H1 (cell line): ENCODE results near the gene PHETA1. TPM values are rescaled to one million over a fixed set of nuclear protein-coding genes. Genes with fewer than 3 reads are reported as not detected.

Source experiments
- CTCF ChIA-PET: fragments of 300-600 bp; sonication (Branson Sonifier 250); formaldehyde crosslinking; loops from one replicate; lab custom pipeline; 2021; ENCODE audit not compliant: partially characterized antibody; lab: Charles Lee
- POLR2A ChIA-PET: fragments of 300-600 bp; sonication (Branson Sonifier 250); formaldehyde crosslinking; loops from one replicate; lab custom pipeline; 2021; ENCODE audit warnings: inconsistent platforms; ENCODE audit not compliant: partially characterized antibody; lab: Charles Lee
- DNase-seq, 2 experiments: peaks; one replicate each; pipeline versions ENCODE4 v3.0.0 to v3.0.0-alpha.2; 2010 to 2022; ENCODE audit warnings: low spot score in 2 of 2, low read depth in 1 of 2, mixed read lengths in 1 of 2
- FAIRE-seq: peaks from 2 replicates; lab custom pipeline; 2011; peaks lifted over from hg19 to GRCh38; lab: Jason Lieb, UNC
- H2AFZ ChIP-seq: 2 replicates; pipeline ENCODE4 v1.8.1; 2012; ENCODE audit warnings: low read length, inconsistent platforms
- H2AK5ac ChIP-seq: 2 replicates; pipeline ENCODE4 v1.6.1; 2013; ENCODE audit warnings: low read depth, low read length
- H2BK120ac ChIP-seq: replicated peaks from 2 replicates; pipeline ENCODE3; 2013; ENCODE audit warnings: low read depth, low read length, inconsistent platforms
- H2BK12ac ChIP-seq: 2 replicates; pipeline ENCODE4 v1.6.1; 2013; ENCODE audit warnings: low read depth, low read length
- H2BK15ac ChIP-seq: 2 replicates; pipeline ENCODE4 v1.6.1; 2013; ENCODE audit warnings: low read length
- H2BK20ac ChIP-seq: 2 replicates; pipeline ENCODE4 v1.6.1; 2013; ENCODE audit warnings: low read length
- H2BK5ac ChIP-seq: 2 replicates; pipeline ENCODE4 v1.6.1; 2013; ENCODE audit warnings: low read depth, low read length
- H3K14ac ChIP-seq: 2 replicates; pipeline ENCODE4 v1.6.1; 2013; ENCODE audit warnings: inconsistent platforms; ENCODE audit not compliant: insufficient read length
- H3K18ac ChIP-seq: 2 replicates; pipeline ENCODE4 v1.6.1; 2013; ENCODE audit warnings: low read length; ENCODE audit errors: extremely low read depth
- H3K23ac ChIP-seq: 2 replicates; pipeline ENCODE4 v1.6.1; 2013; ENCODE audit warnings: inconsistent platforms; ENCODE audit not compliant: insufficient read length
- H3K23me2 ChIP-seq: 2 replicates; pipeline ENCODE4 v1.6.1; 2013; ENCODE audit warnings: low read depth, low read length
- H3K27ac ChIP-seq: 2 replicates; pipeline ENCODE4 v1.6.1; 2011; ENCODE audit warnings: low read depth, low read length, inconsistent platforms
- H3K27me3 ChIP-seq, 4 experiments: replicated peaks in 1 of 4; 1 replicate in 1 of 4; 2 replicates in 3 of 4; pipeline versions ENCODE4 v1.6.1 to v1.8.1; 2011 to 2013; ENCODE audit warnings: low read length in 3 of 4, mild to moderate bottlenecking in 3 of 4, inconsistent platforms in 2 of 4, mixed read lengths in 2 of 4, moderate library complexity in 1 of 4; ENCODE audit not compliant: control insufficient read depth in 3 of 4, insufficient read depth in 3 of 4; ENCODE audit errors: extremely low read depth in 1 of 4
- H3K36me3 ChIP-seq, 4 experiments: 2 replicates each; pipeline versions ENCODE4 v1.6.1 to v1.8.1; 2011 to 2013; ENCODE audit warnings: mild to moderate bottlenecking in 4 of 4, low read length in 3 of 4, moderate library complexity in 2 of 4, control low read depth in 1 of 4, inconsistent platforms in 1 of 4; ENCODE audit not compliant: insufficient read depth in 4 of 4, control insufficient read depth in 2 of 4
- H3K4ac ChIP-seq: replicated peaks from 2 replicates; pipeline ENCODE3; 2013; ENCODE audit warnings: low read length, low read depth, mixed read lengths, inconsistent platforms; ENCODE audit not compliant: insufficient read length
- H3K4me1 ChIP-seq, 4 experiments: replicated peaks in 1 of 4; 1 replicate in 1 of 4; 2 replicates in 3 of 4; pipeline versions ENCODE4 v1.6.1 to v1.8.1; 2011 to 2013; ENCODE audit warnings: low read length in 3 of 4, inconsistent platforms in 2 of 4, mixed read lengths in 1 of 4; ENCODE audit not compliant: insufficient read depth in 4 of 4, control insufficient read depth in 3 of 4
- H3K4me2 ChIP-seq, 2 experiments: 2 replicates each; pipeline versions ENCODE4 v1.6.1 to v1.8.1; 2011 to 2013; ENCODE audit warnings: low read depth in 2 of 2, low read length in 2 of 2, control low read depth in 1 of 2, inconsistent platforms in 1 of 2, mild to moderate bottlenecking in 1 of 2; ENCODE audit not compliant: insufficient read depth in 1 of 2
- H3K4me3 ChIP-seq, 4 experiments: fragments of 200-600, 300-600 bp in 1 of 4; sonication (generic), shearing (Covaris generic), sonication (Bioruptor Twin) in 1 of 4; 2 replicates each; pipeline versions ENCODE4 v1.5.1 to v1.8.1; 2011 to 2016; ENCODE audit warnings: low read length in 4 of 4, low read depth in 3 of 4, control low read depth in 2 of 4, inconsistent platforms in 2 of 4, mild to moderate bottlenecking in 2 of 4, mixed read lengths in 1 of 4, moderate library complexity in 1 of 4; ENCODE audit not compliant: insufficient read depth in 2 of 4; ENCODE audit errors: extremely low read depth in 1 of 4
- H3K56ac ChIP-seq: replicated peaks from 2 replicates; pipeline ENCODE3; 2013; ENCODE audit warnings: low read depth, mild to moderate bottlenecking, mixed read lengths, low read length, inconsistent platforms; ENCODE audit not compliant: insufficient read length
- H3K79me1 ChIP-seq: 2 replicates; pipeline ENCODE4 v1.6.1; 2013; ENCODE audit warnings: low read depth, low read length, control low read depth
- H3K79me2 ChIP-seq, 2 experiments: 2 replicates each; pipeline versions ENCODE4 v1.6.1 to v1.8.1; 2012 to 2013; ENCODE audit warnings: low read length in 2 of 2, mild to moderate bottlenecking in 2 of 2, inconsistent platforms in 1 of 2; ENCODE audit not compliant: insufficient read depth in 2 of 2, control insufficient read depth in 1 of 2
- H3K9ac ChIP-seq, 4 experiments: replicated peaks in 1 of 4; 1 replicate in 1 of 4; 2 replicates in 3 of 4; pipeline versions ENCODE4 v1.6.1 to v1.8.1; 2011 to 2013; ENCODE audit warnings: low read depth in 3 of 4, low read length in 3 of 4, control low read depth in 2 of 4, mild to moderate bottlenecking in 2 of 4, moderate library complexity in 2 of 4, inconsistent platforms in 1 of 4; ENCODE audit errors: extremely low read depth in 1 of 4
- H3K9me3 ChIP-seq, 2 experiments: 2 replicates each; pipeline versions ENCODE4 v1.6.1 to v1.8.1; 2012 to 2013; ENCODE audit warnings: mild to moderate bottlenecking in 2 of 2, moderate library complexity in 2 of 2, control low read depth in 1 of 2, inconsistent platforms in 1 of 2, low read depth in 1 of 2, low read length in 1 of 2, mixed read lengths in 1 of 2; ENCODE audit not compliant: insufficient read depth in 2 of 2
- H4K20me1 ChIP-seq, 2 experiments: replicated peaks in 1 of 2; 2 replicates each; pipeline versions ENCODE3 to v1.8.1; 2011 to 2013; ENCODE audit warnings: inconsistent platforms in 2 of 2, low read length in 2 of 2, mild to moderate bottlenecking in 1 of 2; ENCODE audit not compliant: insufficient read depth in 2 of 2, control insufficient read depth in 1 of 2
- H4K5ac ChIP-seq: 2 replicates; pipeline ENCODE4 v1.6.1; 2013; ENCODE audit warnings: low read length, low read depth, mixed read lengths, inconsistent platforms; ENCODE audit not compliant: insufficient read length
- H4K8ac ChIP-seq: 2 replicates; pipeline ENCODE4 v1.8.0; 2013; ENCODE audit warnings: mild to moderate bottlenecking, moderate library complexity, low read length, inconsistent platforms; ENCODE audit not compliant: insufficient read depth; ENCODE audit errors: extremely low read depth
- H4K91ac ChIP-seq: replicated peaks from 2 replicates; pipeline ENCODE3; 2013; ENCODE audit warnings: low read length, mixed read lengths, inconsistent platforms; ENCODE audit not compliant: insufficient read length
- ASH2L ChIP-seq: fragments of 200-600, 300-600 bp; sonication (generic); IDR thresholded peaks from one replicate; pipeline ENCODE4 v1.7.1; 2017; ENCODE audit warnings: low read length
- BACH1 ChIP-seq: IDR thresholded peaks from 2 replicates; pipeline ENCODE4 v1.6.1; 2012; ENCODE audit warnings: low read length, improper control_type of control experiment
- CHD1 ChIP-seq: IDR thresholded peaks from 2 replicates; pipeline ENCODE4 v1.6.1; 2012; ENCODE audit warnings: low read depth, low read length, improper control_type of control experiment
- GABPA ChIP-seq: IDR thresholded peaks from 2 replicates; pipeline ENCODE4 v1.6.1; 2011; ENCODE audit warnings: mild to moderate bottlenecking, low read length, moderate library complexity, borderline replicate concordance; ENCODE audit not compliant: insufficient read depth
- JUN ChIP-seq: IDR thresholded peaks from 2 replicates; pipeline ENCODE4 v1.6.1; 2011; ENCODE audit warnings: low read depth, mild to moderate bottlenecking, improper control_type of control experiment, low read length
- KDM4A ChIP-seq: IDR thresholded peaks from one replicate; pipeline ENCODE4 v1.7.1; 2012; ENCODE audit warnings: low read depth, mild to moderate bottlenecking, moderate library complexity, low read length, inconsistent platforms; ENCODE audit not compliant: severe bottlenecking
- MAFK ChIP-seq: IDR thresholded peaks from 2 replicates; pipeline ENCODE4 v1.6.1; 2012; ENCODE audit warnings: low read depth, mild to moderate bottlenecking, improper control_type of control experiment, low read length
- PHF8 ChIP-seq: fragments of 200-600 bp; sonication (generic); conservative IDR thresholded peaks from 2 replicates; pipeline ENCODE4 v1.7.1; 2012; ENCODE audit warnings: low read depth, mild to moderate bottlenecking, inconsistent platforms, low read length, moderate library complexity
- POLR2AphosphoS5 ChIP-seq: IDR thresholded peaks from 2 replicates; pipeline ENCODE4 v1.6.1; 2011; ENCODE audit warnings: low read depth, low read length
- POU5F1 ChIP-seq: IDR thresholded peaks from 2 replicates; pipeline ENCODE4 v1.6.1; 2011; ENCODE audit warnings: low read depth, mild to moderate bottlenecking, low read length, moderate library complexity
- SP2 ChIP-seq: IDR thresholded peaks from 2 replicates; pipeline ENCODE4 v1.6.1; 2012; ENCODE audit warnings: mild to moderate bottlenecking, low read length, inconsistent platforms
- SP4 ChIP-seq: IDR thresholded peaks from 2 replicates; pipeline ENCODE4 v1.6.1; 2012; ENCODE audit warnings: low read length, inconsistent platforms
- SRF ChIP-seq: IDR thresholded peaks from 2 replicates; pipeline ENCODE4 v1.6.1; 2011; ENCODE audit warnings: mild to moderate bottlenecking, low read depth, low read length, moderate library complexity
- TAF1 ChIP-seq: IDR thresholded peaks from 2 replicates; pipeline ENCODE4 v1.6.1; 2011; ENCODE audit warnings: mild to moderate bottlenecking, low read depth, low read length
- WGBS, 2 experiments: shearing (Covaris generic) in 1 of 2; methylation state at CpG; one replicate each; pipeline versions ENCODE4 v1.1.6 to v1.1.7; 2013 to 2015; ENCODE audit warnings: low lambda C conversion rate in 2 of 2, mixed read lengths in 2 of 2, inconsistent platforms in 1 of 2, low coverage in 1 of 2, missing lambda C conversion rate in 1 of 2; ENCODE audit not compliant: insufficient replicate concordance in 2 of 2, insufficient coverage in 1 of 2, insufficient read length in 1 of 2; ENCODE audit errors: extremely low coverage in 1 of 2, missing lambda C conversion rate in 1 of 2; 5-methylcytosine and 5-hydroxymethylcytosine counted together
- polyA plus RNA-seq, 7 experiments: library from polyadenylated mRNA; depleted of rRNA in 3 of 7; stranded (reverse) in 5 of 7; unstranded in 2 of 7; fragments of >200 nt in 5 of 7; fragments of 200-250 nt in 2 of 7; gene quantifications; 1 replicate in 5 of 7; 2 replicates in 1 of 7; 4 replicates in 1 of 7; pipeline versions ENCODE4 v1.2.1 to v1.2.3, GENCODE V29; 2011 to 2013; ENCODE audit warnings: missing spikeins in 2 of 7, mixed read lengths in 2 of 7
- total RNA-seq: library from RNA; stranded (reverse); fragmentation: NEBNext Ultra II Directional; extraction: Animal tissue kit (Norgen Biotek cat#: 25700); gene quantifications from 2 replicates; pipeline ENCODE4 v1.2.1, GENCODE V29; 2021

Gene PHETA1
- total and polyA plus RNA-seq, 2 of the 8 experiments (the other 6 are each of a cell fraction or from before 2014, with no cell fraction given) = 5.2 to 12.3 TPM

DNA sequence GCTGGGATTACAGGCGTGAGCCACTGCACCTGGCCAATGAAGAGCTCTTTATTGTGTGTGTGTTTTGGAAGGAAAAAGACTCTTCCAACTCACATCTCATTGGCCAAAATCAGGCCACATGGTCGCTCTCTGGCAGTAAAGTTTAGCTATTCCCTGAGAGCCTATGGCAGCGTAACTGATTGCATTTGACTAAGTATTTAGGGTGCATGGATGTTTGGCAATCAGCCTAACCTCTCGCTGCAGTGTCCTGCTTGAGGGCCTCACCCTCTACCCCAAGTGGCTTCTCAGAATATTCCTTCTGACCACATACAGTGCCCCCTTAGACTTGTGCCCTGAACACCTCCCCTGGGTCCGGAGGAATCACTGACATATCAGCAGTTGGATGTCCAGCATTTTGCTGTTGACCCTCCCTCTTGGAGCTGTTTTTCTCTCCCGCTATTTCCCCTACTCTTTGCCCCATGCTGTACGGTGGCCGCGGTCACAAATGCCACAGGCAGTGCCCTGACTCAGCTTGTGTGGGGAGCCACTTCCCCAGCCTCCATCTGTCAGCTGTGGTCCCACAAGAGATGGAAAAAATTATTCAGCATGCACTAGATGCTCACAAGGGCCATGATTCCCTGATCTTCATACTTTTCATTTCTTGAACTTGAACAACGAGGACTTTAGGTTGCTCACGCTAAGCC lies 9.5 kb downstream of the PHETA1 start:
- peaks cover 0 to 3% (median 0%) of the 10 kb centered on the region in 4 experiments; a peak in 2 of 8 replicates for H3K36me3 ChIP-seq
- no peak overlapping the region for H4K5ac ChIP-seq
- H3K9me3 ChIP-seq = no peaks in the 10 kb centered on the region
- H3K79me2 ChIP-seq = no peaks in the 10 kb centered on the region
- no peak for FAIRE-seq
- no peak overlapping the region for H3K14ac ChIP-seq
- no peak overlapping the region for H3K4me3 ChIP-seq
- H3K4me1 ChIP-seq = no peaks in the 10 kb centered on the region
- no peak overlapping the region for H3K4ac ChIP-seq
- no peak overlapping the region for H2AK5ac ChIP-seq
- H3K23ac ChIP-seq = no peak overlapping the region
- H3K27me3 ChIP-seq = no peaks in the 10 kb centered on the region
- no peak overlapping the region for H3K4me2 ChIP-seq
- no peak overlapping the region for H4K8ac ChIP-seq
- no peak overlapping the region for H2BK120ac ChIP-seq
- no peak overlapping the region for H2AFZ ChIP-seq
- no peaks in the 10 kb centered on the region for H3K79me1 ChIP-seq
- H2BK20ac ChIP-seq = no peak overlapping the region
- CTCF ChIA-PET = interaction anchor here (0.6 to 1.8 kb wide), 12 partner anchors 8 to 745 kb away, joined by 3 to 6 read pairs (median 4); partner anchors contain the start of gene PHETA1
- H3K18ac ChIP-seq = no peak overlapping the region
- H3K23me2 ChIP-seq = no peaks in the 10 kb centered on the region; the same call in 1 of the 2 replicates
- no peak for DNase-seq
- no peak overlapping the region for H3K9ac ChIP-seq
- no peaks in the 10 kb centered on the region for H4K20me1 ChIP-seq
- no peak overlapping the region for H2BK15ac ChIP-seq
- no peak overlapping the region for H3K27ac ChIP-seq
- H3K56ac ChIP-seq = no peak overlapping the region
- 94% methylated on average over 11 of the region's 11 CpGs; no CpG with 5 or more reads in 1 of the 2 experiments for whole genome bisulfite sequencing, 2 experiments
- H2BK12ac ChIP-seq = no peak overlapping the region
- no peak overlapping the region for H2BK5ac ChIP-seq
- POLR2A ChIA-PET = interaction anchor here (0.6 to 3.5 kb wide), 2 partner anchors 8 to 10 kb away, joined by 5 to 27 read pairs; partner anchors contain the start of gene PHETA1
- H4K91ac ChIP-seq = no peak overlapping the region
- TF ChIP-seq SP2 (no peak), CHD1 (no peak), TAF1 (no peak), GABPA (no peak), SRF (no peak), POLR2AphosphoS5 (no peak), ASH2L (no peak), SP4 (no peak), POU5F1 (no peak), KDM4A (no peak), MAFK (no peak), BACH1 (no peak), PHF8 (no peak), JUN (no peak)
